HL-60/S4 treated with phorbol 12-myristate 13-acetate at 8.2 ng/mL for 4 days and 3 days (cell line): ENCODE data around the gene MYBBP1A.

Source experiments
- in situ Hi-C: fragments of 300-500 bp; cut with MboI; formaldehyde crosslinking; loops from 2 replicates; pipeline ENCODE4 v1.15.0; 2022; ENCODE audit warnings: low sequenced_read_pairs

The MYBBP1A gene

DNA sequence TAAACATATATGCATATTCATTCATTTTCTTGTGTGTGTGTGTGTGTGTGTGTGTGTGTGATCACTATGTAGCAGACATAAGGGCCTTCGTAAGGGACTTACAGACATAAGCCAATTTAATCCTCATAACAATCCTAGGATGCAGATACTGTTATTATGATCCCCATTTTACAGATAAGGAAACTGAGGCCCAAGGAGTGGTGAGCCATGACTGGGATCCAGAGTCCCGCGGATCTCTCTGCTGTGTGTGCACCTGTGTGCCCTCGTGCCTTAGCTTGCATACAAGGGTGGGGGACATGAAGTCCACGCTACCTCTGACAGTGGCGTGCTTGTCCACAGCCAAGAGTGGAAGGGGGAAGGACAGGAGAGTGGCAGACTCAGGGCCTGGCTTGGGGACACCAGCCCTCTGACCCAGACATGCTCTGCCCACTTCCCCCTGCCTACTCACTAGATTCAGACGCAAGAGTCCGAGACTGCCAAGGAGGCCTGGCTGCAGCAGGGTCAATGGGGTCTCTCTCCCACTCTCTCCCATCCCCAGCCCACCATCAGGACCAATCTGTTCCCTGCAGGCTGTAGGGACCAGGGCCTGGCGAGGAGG, 19.4 kb upstream of the MYBBP1A start:
- in situ Hi-C loops: loop anchor here (25.0 kb wide), 1 partner anchor 313 kb away; the partner anchor contains the start of gene C17orf107

DNA sequence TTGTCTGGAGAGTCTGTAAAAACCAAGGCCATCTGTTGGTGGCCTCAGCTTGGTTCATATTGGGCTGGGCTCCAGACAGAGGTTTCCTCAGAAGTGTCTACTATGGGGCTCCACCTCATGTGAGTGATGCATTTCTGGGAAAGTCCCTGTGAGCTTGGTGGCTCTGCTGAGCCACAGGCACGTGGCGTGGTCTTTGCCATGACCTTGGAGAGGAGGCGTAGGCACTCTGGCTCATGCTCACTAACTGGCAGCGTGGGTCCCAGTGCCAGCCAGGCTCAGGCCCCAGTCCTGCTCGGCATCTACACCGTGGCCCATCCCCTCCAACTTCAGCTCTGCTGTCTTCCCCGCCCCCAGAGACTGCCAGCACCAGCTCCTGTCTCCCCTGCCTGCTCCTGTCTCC, 18.5 kb upstream of the MYBBP1A start:
- in situ Hi-C loops: loop anchor here (25.0 kb wide), 1 partner anchor 314 kb away; the partner anchor contains the start of gene C17orf107

DNA sequence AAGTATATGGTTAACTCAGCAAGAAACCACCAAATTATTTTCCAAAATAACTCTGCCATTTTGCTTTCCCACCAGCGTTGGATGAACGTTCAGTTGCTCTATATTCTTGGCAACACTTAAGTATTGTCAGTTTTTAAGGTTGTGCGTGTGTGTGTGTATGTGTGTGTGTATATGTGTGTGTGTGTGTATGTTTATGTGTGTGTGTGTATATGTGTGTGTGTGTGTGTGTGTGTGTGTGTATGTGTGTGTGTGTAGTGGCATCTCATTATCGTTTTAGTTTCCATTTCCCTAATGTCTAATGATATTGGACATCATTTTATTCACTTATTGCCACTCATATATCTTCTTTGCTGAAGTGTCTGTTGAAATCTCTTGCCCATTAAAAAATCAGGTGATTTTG, 17.9 kb upstream of the MYBBP1A start:
- in situ Hi-C loops: loop anchor here (25.0 kb wide), 1 partner anchor 314 kb away; the partner anchor contains the start of gene C17orf107

DNA sequence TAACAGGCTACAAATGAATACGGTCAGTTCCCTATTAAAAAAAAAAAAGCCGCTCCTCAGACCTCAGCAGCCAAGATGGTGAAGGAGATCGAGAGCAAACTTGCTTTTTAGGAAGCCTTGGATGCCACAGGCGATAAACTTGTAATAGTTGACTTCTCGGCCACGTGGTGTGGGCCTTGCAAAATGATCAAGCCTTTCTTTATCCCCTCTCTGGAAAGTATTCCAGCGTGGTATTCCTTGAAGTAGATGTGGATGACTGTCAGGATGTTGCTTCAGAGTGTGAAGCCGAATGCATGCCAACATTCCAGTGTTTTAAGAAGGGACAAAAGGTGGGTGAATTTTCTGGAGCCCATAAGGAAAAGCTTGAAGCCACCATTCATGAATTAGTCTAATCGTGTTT, 16.9 kb upstream of the MYBBP1A start:
- in situ Hi-C loops: loop anchor here (25.0 kb wide), 1 partner anchor 315 kb away; the partner anchor contains the start of gene C17orf107

DNA sequence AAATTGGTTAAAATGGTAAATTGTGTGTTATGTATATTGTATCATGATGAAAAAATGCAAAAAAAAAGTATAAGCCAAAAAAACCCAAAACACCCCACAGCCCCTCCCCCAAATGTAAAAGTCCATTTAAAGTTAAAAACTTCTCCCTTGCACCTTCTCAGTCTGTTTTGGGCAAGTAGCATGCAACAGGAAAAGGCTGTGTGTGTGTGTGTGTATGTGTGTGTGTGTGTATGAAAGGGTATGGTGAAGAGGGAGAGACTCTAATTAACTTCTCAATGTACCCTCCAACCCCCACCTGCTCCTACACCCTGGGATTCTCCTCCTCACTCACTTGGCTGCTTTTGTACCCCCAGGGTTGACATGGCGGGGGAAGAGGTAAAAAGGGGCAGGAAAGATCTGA, 14.4 kb upstream of the MYBBP1A start:
- in situ Hi-C loops: loop anchor here (25.0 kb wide), 1 partner anchor 318 kb away; the partner anchor contains the start of gene C17orf107

DNA sequence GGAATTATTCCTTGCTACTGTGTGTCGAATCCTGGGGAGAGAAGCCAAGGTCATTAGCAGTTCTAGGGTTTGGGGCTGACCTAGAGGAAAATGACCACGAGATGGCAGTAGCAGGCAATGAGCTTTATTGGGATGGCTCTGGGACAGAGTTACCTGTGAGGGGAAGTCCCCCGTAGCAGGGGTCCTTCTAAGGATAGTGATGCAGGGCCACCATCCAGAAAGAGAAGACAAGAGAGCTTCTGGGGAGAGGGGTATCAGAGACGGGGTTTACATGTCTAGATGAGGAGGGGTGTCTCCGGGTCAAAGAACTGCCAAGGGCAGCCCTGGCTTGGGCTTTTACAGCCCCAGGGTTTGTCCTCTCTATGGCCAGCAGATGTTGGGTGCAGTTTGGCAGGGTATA, 11.6 kb upstream of the MYBBP1A start:
- in situ Hi-C loops: loop anchor here (25.0 kb wide), 1 partner anchor 321 kb away; the partner anchor contains the start of gene C17orf107

DNA sequence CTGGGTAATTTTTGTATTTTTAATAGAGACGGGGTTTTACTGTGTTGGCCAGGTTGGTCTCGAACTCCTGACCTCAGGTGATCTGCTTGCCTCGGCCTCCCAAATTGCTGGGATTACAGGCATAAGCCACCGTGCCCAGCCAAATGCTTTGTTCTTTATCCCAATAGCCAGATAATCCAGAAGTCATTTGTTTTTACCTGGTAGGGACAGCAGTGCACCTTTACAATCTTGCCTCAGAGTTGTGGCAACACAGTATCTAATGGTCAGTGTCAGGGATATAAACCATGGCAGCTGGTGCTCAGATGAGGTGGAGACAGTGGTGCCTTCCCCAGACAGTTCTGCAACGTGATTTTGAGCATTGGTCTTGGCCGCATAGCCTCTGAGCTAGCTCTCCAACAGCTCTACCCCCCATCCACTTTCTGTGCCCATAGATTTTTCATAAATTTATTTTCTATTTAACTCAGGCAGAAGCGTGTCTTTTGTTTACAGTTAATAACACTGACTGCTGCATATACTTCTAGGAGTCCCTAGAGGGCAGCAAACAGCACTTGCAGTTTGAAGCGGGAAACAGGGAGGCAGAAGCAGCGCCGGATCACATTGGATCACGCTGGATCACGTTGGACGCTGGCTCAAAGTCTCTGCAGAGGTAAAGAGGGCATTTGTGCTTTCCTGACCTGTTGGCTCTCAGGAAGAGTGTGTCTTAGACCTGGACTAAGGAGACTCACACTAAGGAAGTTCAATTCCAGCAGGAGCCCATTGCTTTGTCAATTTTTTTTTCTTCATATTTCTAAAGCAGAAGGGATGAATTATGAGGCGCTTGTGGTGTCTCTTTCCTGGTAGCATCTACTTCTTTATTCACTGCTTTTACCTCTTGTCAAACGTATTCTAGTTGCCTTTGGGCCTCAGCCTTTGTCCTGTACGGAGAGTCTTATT, 10.3 kb upstream of the MYBBP1A start:
- in situ Hi-C loops: loop anchor here (25.0 kb wide), 1 partner anchor 322 kb away; the partner anchor contains the start of gene C17orf107

DNA sequence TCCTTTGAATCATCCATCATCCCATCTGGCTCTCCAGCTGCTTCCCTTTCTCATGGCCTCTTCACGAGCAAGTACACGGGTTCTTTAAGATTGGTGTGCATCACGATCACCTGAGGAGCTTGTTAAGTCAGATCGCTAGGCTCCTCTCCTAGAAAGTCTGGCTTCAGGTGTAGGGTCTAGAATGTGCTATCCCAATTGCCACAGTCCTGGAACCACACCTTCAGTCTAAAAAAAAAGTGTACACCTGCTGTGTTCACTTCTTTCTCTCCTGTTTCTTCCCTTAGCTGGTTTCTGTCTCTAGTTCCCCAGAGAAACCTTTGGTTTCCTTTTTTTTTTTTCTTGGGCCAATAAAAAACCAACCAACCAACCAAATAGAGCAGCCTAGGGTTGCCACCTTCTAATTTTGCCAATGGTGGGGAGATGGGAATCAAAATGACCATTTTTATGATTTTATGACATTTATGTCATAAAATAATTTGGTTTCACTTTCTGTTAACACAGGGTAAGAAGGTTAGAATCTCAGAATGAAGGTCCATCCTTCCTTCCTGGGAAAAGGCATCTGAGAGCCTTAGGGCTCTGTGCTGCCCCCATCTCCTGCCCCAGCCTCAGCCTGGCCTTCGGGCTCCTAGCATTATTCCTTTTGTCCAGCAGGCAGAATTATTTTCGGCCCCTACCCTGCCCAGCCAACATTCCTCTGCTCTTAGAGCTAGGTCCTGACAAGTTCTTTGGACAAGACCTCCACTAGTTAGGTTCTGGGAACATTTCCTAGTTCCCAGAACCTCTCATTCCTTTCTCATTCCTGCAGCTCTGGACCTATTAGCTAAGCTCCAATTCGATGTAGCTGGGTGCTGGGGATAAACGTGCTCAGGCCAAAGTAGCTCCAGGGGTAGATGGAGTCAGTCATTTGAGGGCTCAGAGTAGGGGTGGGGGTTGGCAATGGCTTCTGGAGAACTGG, 7.1 kb upstream of the MYBBP1A start:
- in situ Hi-C loops: loop anchor here (25.0 kb wide), 1 partner anchor 325 kb away; the partner anchor contains the start of gene C17orf107

DNA sequence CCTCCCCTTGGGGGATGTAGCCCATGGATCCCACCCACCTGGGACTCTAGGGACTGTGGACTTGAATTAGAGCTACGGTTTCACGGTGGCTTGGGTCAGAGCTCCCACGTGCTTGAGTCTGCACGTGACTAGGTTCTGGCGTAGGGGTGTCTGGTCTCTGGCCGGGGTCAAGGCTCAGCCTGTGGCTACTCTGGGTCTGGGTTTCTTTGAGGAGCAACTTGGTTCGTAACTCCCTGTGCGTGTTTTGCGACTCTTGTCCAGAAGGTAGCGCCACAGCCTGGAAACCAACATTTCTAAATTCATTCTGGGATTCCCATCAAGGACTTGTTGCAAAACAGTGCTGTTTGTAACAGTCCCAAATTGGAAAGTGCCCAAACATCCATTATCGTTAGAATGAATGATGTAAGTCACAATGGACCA, 5.7 kb upstream of the MYBBP1A start:
- in situ Hi-C loops: loop anchor here (25.0 kb wide), 1 partner anchor 326 kb away; the partner anchor contains the start of gene C17orf107

DNA sequence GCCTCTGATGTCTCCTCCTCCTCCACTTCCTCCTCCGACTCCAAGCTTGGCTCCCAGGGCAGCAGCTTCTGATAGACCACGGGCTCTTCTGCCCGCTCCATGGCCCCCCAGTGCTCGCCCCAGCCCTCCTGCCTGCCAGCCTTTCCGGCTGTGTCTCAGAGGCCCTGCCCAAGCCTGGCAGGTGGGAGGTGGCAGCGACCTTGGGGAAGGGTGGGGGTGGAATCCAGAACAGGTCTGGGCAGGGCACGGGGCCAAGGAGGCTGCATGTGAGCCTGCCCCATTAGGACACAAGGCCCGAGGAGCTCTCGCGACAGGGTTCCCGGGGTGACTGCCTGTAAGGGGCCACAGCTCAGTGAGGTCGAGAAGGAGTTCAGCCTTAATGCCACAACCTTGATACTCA, 5.2 kb upstream of the MYBBP1A start, which contains the start of gene GGT6:
GGT6 (minus strand) TSS at position 157 of the 400 bp plus-strand sequence; CDS start at position 101, 56 bp downstream.
- in situ Hi-C loops: loop anchor here (25.0 kb wide), 1 partner anchor 327 kb away; the partner anchor contains the start of gene C17orf107

DNA sequence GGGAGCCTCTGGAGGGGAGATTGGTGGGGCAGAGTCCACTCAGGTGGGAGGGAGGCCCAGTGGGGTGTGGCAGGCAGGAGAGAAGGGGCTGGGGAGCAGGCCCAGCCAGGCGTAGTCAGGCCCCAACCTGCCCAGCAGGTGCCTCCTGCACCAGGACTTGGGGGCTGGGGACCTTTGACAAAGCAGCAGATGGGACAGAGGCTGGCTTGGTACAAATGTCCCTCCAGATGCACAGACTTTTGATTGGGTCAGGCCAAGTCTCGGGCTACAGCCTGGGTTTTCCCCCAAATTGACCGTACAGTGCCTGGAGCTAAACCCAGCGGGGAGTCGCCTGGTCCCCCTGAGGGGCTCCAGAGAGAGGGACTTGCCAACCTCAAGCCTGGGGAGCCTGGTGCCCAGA, 4.8 kb upstream of the MYBBP1A start:
- in situ Hi-C loops: loop anchor here (25.0 kb wide), 1 partner anchor 327 kb away; the partner anchor contains the start of gene C17orf107

DNA sequence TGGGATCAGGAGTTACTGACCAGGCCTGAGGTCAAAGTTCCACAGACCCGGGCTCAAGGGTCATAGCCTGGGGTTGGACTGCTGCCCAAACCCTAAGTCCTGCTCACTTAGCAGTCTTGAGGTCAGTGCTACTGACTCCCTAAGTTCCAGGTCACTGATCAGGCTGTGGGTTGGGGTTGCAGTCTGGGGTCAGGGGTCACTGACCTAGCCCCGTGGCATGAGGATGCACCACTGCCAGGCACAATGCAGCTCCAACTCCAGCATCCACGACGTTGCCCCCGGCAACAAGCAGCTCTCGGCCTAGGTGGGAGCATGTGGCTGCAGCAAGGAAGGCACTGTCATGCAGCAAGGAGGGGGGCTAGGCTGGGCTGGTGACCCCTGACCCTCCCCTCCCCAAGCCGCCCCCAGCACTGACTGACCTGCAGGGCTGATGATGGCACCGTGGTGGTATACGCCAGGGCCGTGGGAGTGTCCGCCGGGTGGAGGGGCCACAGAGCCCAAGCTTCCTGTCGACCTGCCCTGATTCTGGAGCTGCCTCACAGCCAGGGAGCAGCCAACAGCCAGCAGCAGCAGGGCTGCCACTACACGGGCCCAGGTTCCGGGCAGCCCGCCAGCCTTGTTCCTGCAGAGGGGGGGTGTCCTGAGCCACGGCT, 4.1 kb upstream of the MYBBP1A start:
- in situ Hi-C loops: loop anchor here (25.0 kb wide), 1 partner anchor 328 kb away; the partner anchor contains the start of gene C17orf107

DNA sequence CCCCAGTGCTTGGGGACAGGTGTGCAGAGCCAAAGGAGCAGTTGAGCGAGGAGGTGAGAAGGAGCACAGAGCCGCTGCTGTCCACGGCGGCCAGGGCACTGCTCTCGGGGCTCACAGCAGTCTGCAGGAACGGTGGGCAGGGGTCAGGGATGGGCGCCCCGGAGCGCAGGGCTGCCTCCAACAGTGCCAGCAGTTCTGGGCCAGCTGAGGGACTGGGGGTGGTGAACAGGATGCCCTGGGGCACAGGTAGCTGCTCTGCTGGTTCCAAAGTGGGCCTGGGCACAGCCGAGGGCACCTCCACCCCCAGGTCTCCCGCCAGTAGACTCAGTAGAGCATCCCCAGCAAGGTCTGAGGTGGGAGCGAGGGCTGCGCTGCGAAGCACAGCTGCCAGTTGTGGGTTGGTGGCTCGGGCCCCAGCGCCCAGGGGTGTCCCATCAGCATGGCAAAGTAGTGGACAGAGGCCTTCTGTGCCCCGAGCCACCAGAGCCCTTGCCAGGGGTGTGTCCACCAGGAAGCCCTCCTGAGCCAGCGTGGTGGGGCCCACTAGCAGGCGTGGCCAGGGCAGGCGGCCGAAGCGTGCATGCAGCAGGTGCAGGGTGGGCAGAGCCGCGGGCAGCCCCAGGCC, 3.3 kb upstream of the MYBBP1A start:
- in situ Hi-C loops: loop anchor here (25.0 kb wide), 1 partner anchor 329 kb away; the partner anchor contains the start of gene C17orf107

DNA sequence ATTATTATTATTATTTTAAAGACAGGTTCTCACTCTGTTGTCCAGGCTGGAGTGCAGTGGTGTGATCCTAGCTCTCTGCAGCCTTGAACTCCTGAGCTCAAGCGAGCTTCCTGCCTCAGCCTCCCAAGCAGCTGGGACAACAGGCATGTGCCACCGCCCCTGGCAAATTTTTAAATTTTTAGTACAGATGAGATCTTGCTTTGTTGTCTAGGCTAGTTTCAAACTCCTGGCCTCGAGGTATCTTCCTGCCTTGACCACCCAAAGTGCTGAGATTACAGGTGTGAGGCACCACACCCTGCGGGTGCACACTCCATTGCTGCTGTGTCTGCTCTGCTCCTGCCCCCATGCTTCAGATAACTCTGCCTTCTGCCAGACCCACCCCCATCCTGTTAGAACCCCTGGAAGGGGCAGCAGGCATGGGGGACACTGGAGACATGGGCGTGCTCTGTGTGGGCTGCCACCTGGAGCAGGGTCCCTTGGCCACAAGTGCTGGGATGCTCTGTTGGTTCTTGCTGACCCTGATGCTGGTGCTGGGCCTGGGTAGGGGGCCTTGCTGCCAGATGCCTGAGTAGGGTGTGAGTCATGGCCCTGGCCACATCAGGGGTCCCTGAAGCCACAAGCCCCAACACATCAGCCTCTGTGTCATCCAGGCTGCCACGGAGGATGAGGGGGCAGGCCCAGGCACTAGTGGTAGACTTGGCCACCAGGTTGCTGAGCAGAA, 2.6 kb upstream of the MYBBP1A start:
- in situ Hi-C loops: loop anchor here (25.0 kb wide), 1 partner anchor 330 kb away; the partner anchor contains the start of gene C17orf107

DNA sequence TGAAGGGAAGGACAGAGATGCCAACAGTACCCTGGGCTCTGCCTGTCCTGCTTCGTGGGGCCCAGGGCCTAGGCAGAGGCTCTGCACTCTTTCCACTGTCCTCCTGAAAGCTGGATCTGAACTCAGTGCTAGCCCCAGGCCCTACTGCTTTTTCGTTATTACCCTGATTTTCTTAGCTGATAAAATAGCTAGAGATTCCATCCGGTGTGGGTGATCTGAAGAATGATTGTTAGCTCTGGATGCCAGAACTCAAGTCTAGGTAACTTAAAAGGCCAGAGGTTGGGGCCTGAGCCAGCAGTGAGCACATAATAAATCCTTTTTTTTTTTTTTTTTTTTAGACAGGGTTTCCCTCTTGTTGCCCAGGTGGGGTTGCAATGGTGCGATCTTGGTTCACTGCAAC, 1.8 kb upstream of the MYBBP1A start:
- in situ Hi-C loops: loop anchor here (25.0 kb wide), 1 partner anchor 330 kb away; the partner anchor contains the start of gene C17orf107

DNA sequence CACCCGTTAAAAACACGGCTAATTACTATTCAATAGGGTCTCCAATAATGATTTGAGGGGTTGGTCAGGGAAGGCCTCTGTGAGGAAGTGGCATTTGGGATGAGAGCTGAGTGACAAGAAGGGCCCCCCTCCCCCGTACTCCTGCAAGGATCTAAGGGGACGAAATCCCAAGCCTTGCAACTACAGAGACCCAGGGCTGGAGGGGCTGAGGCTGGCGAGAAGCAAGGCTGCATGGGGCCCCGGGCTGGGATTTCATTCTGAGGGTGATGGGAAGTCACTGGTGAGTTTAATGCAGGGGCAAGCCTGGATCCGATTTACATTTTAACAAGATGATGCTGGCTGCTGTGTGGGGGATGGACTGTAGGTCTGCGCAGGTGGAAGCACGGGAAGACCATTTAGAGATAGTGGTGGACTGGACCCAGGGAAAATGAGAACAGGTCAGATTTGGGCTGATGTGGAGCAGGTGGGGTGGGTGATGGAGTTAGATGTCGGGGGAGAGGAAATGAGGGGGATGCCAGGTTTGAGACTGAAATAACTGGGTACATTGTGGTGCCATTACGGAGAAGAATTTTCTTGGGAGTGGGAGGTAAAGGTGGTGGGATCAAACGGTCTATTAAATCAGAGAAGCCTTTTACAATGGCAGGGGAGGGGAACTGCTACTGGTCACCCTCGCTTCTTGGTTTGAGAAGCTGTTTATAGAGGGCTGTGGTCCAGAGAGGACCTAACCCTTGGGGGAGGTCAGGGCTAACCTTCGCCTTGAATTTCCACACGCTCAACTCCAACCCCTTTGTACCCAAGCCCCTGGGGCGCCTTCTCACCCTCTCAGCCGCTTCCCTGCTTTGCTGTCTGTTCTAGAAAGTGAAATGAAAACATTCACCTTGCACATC, 932 bp upstream of the MYBBP1A start:
- in situ Hi-C loops: loop anchor here (25.0 kb wide), 1 partner anchor 331 kb away; the partner anchor contains the start of gene C17orf107
